Brain microvascular endothelial cell (primary cell): Measurements from ENCODE around the gene FARS2.

Source experiments
- DNase-seq: peaks from one replicate; pipeline ENCODE4 v3.0.0-alpha.2; 2020
- H3K27ac ChIP-seq: fragments of 250-450 bp; sonication (Bioruptor Pico); 2 replicates; pipeline ENCODE4 v1.5.1; 2020; ENCODE audit warnings: mild to moderate bottlenecking, moderate library complexity
- H3K27me3 ChIP-seq: fragments of 250-450 bp; sonication (Bioruptor Pico); replicated peaks from 2 replicates; pipeline ENCODE4 v1.5.1; 2020; ENCODE audit warnings: mild to moderate bottlenecking
- H3K36me3 ChIP-seq: fragments of 250-450 bp; sonication (Bioruptor Pico); replicated peaks from 2 replicates; pipeline ENCODE4 v1.5.1; 2020; ENCODE audit warnings: mild to moderate bottlenecking
- H3K4me3 ChIP-seq: 2 replicates; pipeline ENCODE4 v1.5.1; 2011; ENCODE audit warnings: low read depth, mild to moderate bottlenecking, control low read depth, low read length, moderate library complexity
- in situ Hi-C: cut with HindIII; loops from 2 replicates; pipeline ENCODE4 v1.10.0; 2017; ENCODE audit warnings: low sequenced_read_pairs, low pct_ligation_motif_present
- TF ChIP-seq, protein P1 (sequence below): IDR thresholded peaks from 2 replicates; pipeline ENCODE4 v1.5.1; 2011; ENCODE audit warnings: low read depth, mild to moderate bottlenecking, moderate library complexity, low read length, control low read depth, inconsistent platforms; ENCODE audit errors: missing control alignments

FARS2 gene

DNA sequence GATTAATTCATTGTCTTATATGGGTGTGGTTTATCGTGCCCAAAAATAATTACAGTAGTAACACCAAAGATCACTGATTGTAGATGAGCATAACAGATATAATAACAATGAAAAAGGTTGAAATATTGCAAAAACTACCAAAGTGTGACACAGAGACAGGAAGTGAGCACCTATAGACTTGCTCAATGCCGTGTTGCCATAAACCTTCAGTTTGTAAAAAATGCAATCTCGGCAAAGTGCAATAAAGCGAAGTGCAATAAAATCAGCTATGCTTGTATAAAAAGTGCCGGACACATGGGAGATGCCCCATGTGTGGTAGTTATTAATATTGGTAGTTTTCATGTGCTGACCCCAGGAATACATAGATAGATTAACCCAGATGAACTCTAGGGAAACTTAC, 552.8 kb downstream of the FARS2 start:
- no peak for DNase-seq
- Histone ChIP-seq H3K27me3 (no peaks in the 10 kb centered on the region), H3K4me3 (no peak overlapping the region), H3K36me3 (no peaks in the 10 kb centered on the region), H3K27ac (no peak overlapping the region)
- in situ Hi-C loops: no loop called here
- TF ChIP-seq, protein P1, sequence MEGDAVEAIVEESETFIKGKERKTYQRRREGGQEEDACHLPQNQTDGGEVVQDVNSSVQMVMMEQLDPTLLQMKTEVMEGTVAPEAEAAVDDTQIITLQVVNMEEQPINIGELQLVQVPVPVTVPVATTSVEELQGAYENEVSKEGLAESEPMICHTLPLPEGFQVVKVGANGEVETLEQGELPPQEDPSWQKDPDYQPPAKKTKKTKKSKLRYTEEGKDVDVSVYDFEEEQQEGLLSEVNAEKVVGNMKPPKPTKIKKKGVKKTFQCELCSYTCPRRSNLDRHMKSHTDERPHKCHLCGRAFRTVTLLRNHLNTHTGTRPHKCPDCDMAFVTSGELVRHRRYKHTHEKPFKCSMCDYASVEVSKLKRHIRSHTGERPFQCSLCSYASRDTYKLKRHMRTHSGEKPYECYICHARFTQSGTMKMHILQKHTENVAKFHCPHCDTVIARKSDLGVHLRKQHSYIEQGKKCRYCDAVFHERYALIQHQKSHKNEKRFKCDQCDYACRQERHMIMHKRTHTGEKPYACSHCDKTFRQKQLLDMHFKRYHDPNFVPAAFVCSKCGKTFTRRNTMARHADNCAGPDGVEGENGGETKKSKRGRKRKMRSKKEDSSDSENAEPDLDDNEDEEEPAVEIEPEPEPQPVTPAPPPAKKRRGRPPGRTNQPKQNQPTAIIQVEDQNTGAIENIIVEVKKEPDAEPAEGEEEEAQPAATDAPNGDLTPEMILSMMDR: no peak

GRCh38 chr6:5814901-5815300, 553.6 kb downstream of the FARS2 start:
- Histone ChIP-seq H3K36me3 (no peaks in the 10 kb centered on the region), H3K27ac (no peak overlapping the region), H3K4me3 (no peak overlapping the region), H3K27me3 (no peaks in the 10 kb centered on the region)
- DNase-seq: no peak
- TF ChIP-seq, protein P1: no peak
- in situ Hi-C loops: no loop called here

DNA sequence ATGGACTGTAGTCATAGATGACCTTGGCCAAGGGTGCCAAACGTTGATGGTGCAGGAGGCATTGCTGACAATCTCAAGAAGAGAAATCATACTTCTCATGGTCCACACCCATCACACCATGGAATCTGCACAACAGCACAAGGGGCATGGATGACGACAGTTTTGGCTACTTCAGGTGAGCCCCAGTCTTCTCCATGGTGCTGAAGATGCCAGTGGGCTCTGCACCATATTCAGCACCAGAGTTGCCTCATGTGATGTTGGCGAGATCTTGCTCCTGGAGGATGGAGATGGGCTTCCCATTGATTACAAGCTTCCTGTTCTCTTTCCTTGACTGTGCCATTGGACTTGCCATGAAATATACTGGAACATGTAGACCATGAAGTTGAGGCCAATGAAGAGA, 556.6 kb downstream of the FARS2 start:
- H3K4me3 ChIP-seq: no peak overlapping the region
- TF ChIP-seq, protein P1: no peak
- DNase-seq: no peak
- in situ Hi-C loops: no loop called here
- H3K36me3 ChIP-seq: no peaks in the 10 kb centered on the region
- no peaks in the 10 kb centered on the region for H3K27me3 ChIP-seq
- no peak overlapping the region for H3K27ac ChIP-seq

GRCh38 chr6:5818959-5819358, 557.6 kb downstream of the FARS2 start:
- Histone ChIP-seq H3K27me3 (no peaks in the 10 kb centered on the region), H3K27ac (no peak overlapping the region), H3K36me3 (no peaks in the 10 kb centered on the region), H3K4me3 (no peak overlapping the region)
- TF ChIP-seq, protein P1: no peak
- DNase-seq: no peak
- in situ Hi-C loops: no loop called here
